22Rv1 (cell line): Measurements from ENCODE around the gene RHOB.

Source experiments
- H3K27ac ChIP-seq: fragments of 450-650 bp; 2 replicates; pipeline ENCODE4 v1.5.1; 2017
- CTCF ChIP-seq: fragments of 450-650 bp; IDR thresholded peaks from 2 replicates; pipeline ENCODE4 v1.5.1; 2017; ENCODE audit warnings: mild to moderate bottlenecking
- ZFX ChIP-seq: fragments of 450-650 bp; IDR thresholded peaks from 2 replicates; pipeline ENCODE4 v1.6.1; 2017; ENCODE audit warnings: antibody characterized with exemption, borderline replicate concordance

RHOB gene

GRCh38 chr2:20422402-20423271, 24.2 kb upstream of the RHOB start:
- TF ChIP-seq CTCF (no peak), ZFX (no peak)
- H3K27ac ChIP-seq, result no peak overlapping the region

GRCh38 chr2:20423359-20423758, 23.5 kb upstream of the RHOB start:
- TF ChIP-seq ZFX (no peak), CTCF (no peak)
- no peak overlapping the region for H3K27ac ChIP-seq

GRCh38 chr2:20423847-20424246, 23.0 kb upstream of the RHOB start:
- no peak overlapping the region for H3K27ac ChIP-seq
- TF ChIP-seq CTCF, result no peak

- no peak for TF ChIP-seq CTCF
- TF ChIP-seq ZFX, result no peak
- no peak overlapping the region for H3K27ac ChIP-seq
Observed at GRCh38 chr2:20424300-20425290, 22.3 kb upstream of the RHOB start.

- H3K27ac ChIP-seq, result no peak overlapping the region
Observed at GRCh38 chr2:20425371-20425881, 21.4 kb upstream of the RHOB start.

GRCh38 chr2:20425884-20426283, 21.0 kb upstream of the RHOB start:
- H3K27ac ChIP-seq, result no peak overlapping the region
- TF ChIP-seq CTCF (no peak), ZFX (no peak)

More at GRCh38 chr2:20425371-20425881, 21.4 kb upstream of the RHOB start:
- TF ChIP-seq ZFX, result no peak
- TF ChIP-seq CTCF, result no peak
